Hypothalamus (tissue), 51 donors: ENCODE measurements around the gene SERPINB6.
"Not testable (repeated sequence)": the region's sequence is repeated elsewhere in the genome, so short reads cannot be mapped to it uniquely, and the experiment has no call there.

ENCODE experiments used
- DNase-seq, 51 donors: peaks; one replicate each; lab custom pipeline; 2025; lab: John Stamatoyannopoulos, UW

Gene SERPINB6

GRCh38 chr6:2959909-2960719 is 11.3 kb downstream of the SERPINB6 start:
- peak in 1 of 51 donors; percentile 53 for DNase-seq

GRCh38 chr6:2958776-2959175 is 12.6 kb downstream of the SERPINB6 start:
- DNase-seq = no peak

DNA sequence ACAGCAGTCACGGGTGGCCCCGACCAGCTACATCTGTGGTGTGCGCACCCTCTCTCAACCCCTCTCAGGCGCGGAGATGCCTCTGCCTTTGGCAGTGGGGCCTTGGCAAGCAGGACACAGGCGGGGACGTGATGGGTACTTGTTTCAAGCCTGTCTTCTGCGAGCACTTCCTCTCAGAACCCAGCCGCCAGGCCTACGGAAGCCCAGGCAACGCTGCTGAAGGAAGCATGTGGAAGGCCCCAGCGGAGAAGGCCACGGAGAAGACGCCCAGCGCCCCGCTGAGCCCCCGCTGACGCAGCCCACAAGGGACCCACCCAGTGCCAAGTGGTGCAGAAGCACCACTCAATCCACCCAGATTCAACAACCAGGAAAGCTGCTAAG is 13.0 kb downstream of the SERPINB6 start:
- peak in 10 of 51 donors; percentile 8 to 34 (median 19) for DNase-seq

DNA sequence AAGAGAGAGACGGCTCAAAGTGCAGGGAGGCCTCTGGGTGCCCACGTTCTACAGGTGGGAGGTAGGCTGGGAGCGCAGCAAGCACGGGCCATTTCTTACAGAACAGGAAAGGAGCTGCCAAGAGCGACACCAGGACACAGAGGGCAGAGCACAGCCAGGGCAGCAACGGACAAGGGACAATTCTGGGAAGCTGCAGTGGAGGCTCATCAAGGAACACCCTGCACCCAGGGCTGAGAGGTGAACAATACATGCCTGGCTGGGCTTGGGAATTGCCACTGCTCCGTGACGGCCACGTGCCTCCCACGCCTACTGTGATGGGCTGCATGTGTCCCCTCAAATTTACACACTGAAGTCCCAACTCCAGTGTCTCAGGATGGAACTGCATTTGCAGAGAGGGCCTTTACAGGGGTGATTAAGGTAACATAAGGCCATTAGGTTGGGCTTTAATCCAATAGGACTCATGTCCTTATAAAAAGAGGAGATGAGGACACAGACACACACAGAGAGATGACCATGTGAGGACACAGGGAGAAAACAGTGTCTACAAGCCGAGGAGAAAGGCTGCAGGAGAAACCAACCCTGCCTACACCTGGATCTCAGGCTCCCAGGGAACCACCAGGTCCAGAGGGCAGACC is 13.6 kb downstream of the SERPINB6 start:
- no peak for DNase-seq

- DNase-seq = no peak
These were observed 14.3 kb downstream of the SERPINB6 start for GRCh38 chr6:2956930-2957685.

DNA sequence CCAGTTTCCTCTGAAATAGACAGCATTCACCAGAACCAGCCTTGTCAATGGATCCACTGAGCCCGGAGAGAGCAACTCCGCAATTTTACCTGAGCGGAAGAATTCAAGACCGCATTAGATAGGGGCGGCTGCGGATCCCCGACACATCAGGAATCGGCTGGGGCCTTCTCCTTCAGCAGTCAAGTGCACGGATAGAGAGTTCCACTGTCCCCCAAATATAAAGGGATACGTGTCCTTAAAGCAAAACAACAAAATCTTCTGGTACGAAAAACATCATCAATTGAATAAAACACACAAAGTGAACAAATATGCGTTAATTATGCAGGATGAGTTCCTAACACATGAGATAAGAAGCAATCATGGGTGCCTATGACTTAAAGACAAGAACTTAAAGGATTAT is 18.3 kb downstream of the SERPINB6 start:
- peak in 1 of 51 donors; percentile 72 for DNase-seq

DNA sequence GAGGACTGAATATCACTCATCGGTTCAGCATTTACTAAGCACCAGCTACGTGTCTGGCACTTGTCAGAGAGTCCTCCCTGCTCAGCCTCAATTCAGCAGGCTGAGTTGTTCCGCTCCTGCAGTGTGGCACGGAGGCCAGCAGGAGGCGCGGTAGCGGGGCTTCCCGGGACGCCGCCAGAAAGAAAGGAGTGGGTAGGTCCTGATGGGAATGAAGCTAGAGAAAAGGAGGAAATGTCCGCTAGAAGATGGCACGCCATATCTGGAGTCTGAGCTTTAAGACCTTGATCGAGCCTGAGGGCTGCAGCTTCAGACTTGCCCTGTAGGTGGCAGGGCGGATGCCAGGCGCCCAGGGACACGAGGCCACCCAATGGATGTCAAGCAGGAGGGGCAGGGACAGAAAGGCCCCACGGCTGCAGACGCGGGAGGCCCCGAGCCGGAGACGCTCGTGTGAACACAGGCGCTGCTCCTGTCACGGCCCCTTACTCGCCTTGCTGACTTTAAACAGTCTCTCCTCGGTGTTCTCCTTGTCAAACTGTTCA is 18.7 kb downstream of the SERPINB6 start:
- DNase-seq = peak in 46 of 51 donors; percentile 21 to 90 (median 62)

GRCh38 chr6:2951728-2952127 is 19.6 kb downstream of the SERPINB6 start:
- DNase-seq = peak in 7 of 51 donors; percentile 6 to 29 (median 20)

DNA sequence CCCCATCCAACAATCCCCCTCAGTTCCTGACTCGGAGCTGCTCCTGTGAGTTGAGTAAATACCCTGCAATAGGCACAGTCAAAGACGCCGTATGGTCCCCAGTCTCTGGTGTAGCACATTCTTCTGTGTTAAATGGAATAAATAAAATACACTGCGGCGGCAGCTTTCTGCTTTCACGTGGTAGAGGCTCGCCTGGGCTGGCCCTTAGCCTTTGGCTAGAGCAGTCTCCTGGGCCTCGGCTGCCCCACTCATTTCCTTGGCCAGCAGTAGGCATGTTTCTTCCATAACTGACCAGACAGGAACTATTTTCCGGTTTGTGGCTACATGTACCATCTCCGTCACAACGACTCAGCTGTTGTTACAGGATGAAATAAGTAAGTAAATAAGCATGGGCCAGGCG is 20.7 kb downstream of the SERPINB6 start:
- DNase-seq = no peak

GRCh38 chr6:2949536-2950083 is 21.8 kb downstream of the SERPINB6 start:
- no peak for DNase-seq

DNA sequence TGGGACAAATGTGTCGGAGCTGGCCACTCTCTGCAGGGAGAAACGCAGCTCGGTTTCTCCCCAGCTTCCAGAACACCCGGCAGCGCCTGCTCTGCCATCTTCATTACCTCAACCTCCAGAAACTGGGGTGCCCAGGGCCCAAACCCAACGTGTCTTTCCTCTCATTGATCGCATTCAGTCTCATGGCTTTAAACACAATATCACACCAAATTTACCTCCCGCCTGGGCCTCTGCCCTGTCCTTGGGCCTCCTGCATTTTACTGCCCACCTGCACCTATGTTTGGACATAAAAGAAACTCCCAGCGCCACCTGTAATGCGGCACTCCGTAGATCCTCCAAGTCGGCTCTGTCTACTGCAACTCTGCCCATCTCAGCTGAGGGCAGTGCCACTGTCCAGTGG is 22.2 kb downstream of the SERPINB6 start:
- no peak for DNase-seq

DNA sequence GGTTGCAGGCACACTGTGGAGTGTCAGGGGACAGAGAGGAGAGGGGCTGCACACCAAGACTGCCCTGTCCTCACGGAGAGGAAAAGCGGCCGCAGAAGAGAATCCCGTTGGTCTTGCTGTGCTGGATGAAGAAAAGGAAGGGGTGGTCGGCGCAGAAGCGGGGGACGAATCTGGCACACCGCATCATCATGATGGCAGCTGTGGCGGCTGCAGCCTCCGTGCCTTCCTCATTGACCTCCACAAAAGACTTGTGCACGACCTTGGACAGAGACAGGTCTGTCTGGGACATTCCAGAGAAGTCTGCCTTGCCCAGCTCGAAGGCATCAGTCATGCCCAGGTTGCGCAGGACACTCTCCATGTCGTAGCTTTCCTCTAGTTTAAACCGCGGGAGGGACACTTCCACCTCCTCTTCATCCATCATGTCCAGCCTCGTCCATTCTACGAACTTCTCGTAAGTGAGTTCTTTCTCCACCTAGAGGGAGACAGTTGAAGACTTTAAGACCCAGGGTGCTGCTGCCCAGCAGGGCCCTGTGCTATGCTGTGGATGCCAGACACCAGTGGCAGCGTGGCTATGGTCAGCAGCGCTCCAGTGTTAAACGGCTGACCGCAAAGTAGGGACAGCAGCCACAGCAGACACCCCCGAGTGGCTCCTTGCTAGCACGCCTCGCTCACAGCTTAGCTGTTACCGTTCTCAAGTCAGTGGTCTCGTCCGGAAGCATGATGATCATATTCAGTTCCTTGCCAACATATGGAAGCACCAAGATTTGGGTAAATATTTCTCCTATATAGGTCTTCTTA is 22.9 kb downstream of the SERPINB6 start:
- no peak for DNase-seq

DNA sequence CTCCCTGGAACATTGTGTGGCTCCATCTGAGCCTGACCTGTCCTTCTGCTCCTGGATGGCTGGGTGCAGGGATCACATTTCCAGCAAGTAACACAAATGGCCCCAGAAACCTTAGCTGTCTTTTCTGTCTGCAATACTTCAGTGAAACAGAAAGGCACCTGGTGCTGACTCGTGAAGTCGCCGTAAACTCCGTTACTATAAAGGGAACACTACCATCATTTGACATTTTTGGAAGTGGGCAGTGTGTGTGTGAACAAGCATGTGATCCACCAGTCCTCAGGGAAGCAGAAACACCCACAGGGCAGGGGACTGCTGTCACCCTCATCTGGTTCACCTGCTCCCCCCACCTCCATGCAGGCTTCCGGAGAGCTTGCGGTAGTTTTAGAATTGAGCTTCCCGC is 23.9 kb downstream of the SERPINB6 start:
- DNase-seq = no peak

DNA sequence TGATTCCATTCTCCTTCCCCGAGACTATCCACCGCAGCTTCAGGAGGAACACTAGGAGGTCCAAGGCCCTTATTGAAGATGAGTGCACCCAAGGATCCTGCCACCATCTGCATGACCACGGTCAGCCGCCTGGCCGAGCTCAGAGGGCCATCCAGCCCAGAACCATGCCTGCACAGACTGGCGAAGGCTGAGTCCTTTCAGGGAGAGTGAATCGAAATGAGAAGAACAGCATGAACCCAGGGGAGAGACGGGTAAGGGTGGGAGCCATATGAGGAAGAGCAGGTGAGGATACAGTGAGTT is 26.3 kb downstream of the SERPINB6 start:
- DNase-seq = no peak

DNA sequence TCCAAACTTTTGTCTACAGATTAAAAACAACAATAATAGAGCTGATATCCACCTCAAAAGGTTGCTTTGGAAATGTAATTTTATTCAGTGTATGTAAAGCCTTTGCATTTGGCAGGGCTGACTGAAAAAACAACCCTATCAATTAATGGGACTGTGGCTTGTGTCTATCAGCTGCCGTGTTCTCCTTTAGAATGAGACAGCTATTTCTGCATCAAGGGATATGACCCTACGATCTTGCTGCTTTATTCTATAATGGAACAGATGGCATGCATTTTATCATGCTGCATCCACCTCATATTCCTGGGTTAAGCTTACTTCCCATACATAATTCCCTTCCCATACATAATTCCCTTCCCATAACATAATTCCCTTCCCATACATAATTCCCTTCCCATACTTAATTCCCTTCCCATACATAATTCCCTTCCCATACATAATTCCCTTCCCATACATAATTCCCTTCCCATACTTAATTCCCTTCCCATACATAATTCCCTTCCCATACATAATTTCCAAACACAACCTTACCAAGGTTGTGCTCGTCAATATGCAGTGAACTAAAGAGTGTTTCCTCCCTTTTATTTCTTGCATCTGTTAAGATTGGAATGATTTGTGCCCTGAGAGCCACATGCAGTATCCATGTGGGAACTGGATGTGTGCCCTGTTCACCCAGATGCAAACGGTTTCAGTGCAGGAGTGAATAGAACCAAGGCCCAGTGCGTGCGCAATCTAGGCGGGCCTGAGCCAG is 26.8 kb downstream of the SERPINB6 start:
- DNase-seq = no peak

DNA sequence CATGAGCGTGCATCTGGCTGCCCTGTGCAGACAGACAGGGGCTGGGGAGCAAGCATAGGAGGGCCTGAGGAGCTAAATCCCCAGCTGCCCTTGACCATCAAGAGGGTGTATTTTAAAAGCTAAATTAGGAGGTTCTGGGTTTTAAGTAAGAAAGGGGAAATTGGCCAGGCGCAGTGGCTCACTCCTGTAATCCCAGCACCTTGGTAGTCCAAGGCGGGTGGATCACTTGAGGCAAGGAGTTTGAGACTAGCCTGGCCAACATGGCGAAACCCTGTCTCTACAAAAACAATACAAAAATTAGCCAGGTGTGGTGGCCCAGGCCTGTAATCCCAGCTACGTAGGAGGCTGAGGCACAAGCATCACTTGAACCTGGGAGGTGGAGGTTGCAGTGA is 27.8 kb downstream of the SERPINB6 start:
- DNase-seq = no peak

GRCh38 chr6:2942914-2943563 is 28.3 kb downstream of the SERPINB6 start:
- DNase-seq = no peak

DNA sequence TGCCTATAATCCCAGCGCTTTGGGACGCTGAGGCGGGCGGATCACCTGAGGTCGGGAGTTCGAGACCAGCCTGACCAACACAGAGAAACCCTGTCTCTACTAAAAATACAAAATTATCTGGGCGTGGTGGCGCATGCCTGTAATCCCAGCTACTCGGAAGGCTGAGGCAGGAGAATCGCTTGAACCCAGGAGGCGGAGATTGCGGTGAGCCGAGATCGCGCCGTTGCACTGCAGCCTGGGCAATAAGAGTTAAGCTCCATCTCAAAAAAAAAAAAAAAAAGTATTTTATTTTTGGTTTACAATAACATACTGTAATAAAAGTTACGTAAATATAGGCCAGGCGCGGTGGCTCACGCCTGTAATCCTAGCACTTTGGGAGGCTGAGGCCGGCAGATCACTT is 29.3 kb downstream of the SERPINB6 start:
- not testable (repeated sequence) for DNase-seq

DNA sequence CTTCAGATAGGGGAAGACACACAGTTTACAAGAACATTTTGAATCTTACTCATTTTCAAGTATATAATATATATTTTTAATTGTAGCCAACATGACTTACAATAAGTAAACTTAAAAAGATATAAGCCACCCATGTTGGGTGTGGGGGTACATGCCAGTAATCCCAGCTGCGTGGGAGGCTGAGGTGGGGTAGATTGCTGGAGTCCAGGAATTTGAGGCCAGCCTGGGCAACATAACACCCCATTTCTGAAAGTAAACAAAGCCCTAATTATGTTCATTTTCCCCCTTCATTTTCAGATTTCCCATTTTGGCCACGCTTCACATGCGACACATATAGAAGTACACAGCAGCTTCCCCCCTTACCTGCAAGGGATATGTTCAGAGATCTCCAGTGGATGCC is 30.5 kb downstream of the SERPINB6 start:
- no peak for DNase-seq
